Brain pericyte (primary cell): Measurements from ENCODE around the gene GPR27.

Source experiments
- DNase-seq: peaks from one replicate; pipeline ENCODE4 v3.0.0-alpha.2; 2012; ENCODE audit warnings: low read depth, low spot score

GPR27 gene

DNA sequence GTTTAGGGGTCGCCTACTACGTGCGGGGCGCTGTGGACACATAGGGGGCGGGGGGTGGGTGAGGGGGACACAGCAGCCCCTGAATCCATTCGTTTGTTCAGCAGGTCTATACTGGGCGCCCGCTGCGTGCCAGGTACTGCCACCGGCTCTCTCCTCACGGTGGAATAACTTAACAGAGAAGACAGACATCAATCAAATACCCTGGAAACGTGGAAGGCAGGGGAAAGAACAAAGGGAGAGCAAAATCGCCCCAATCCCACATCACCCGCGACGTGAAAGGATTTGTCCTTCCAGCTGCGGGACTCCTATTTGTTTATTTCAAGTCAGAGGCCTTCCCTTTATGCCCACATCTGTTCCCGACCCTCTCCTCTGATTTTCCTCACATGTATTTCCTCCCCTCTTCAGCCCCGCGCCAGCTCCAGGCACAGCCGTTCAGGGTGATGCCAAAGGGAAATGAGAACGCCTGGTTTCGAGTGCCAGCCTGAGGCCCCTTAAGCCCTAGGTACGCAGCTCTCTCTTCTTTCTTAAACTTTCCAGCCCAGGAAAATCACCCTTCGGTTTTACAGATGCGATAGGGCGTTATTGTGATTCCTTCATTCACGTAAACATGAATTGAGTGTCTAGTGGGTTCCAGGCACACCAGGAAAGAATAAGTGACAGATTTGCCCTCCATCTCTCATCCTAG is 32.0 kb downstream of the GPR27 start:
- DNase-seq = no peak

GRCh38 chr3:71786217-71786549 is 32.5 kb downstream of the GPR27 start:
- DNase-seq = no peak

- DNase-seq = no peak
Observed at GRCh38 chr3:71786551-71786950, 32.9 kb downstream of the GPR27 start.

- no peak for DNase-seq
Observed at GRCh38 chr3:71787851-71788405, 34.3 kb downstream of the GPR27 start.

DNA sequence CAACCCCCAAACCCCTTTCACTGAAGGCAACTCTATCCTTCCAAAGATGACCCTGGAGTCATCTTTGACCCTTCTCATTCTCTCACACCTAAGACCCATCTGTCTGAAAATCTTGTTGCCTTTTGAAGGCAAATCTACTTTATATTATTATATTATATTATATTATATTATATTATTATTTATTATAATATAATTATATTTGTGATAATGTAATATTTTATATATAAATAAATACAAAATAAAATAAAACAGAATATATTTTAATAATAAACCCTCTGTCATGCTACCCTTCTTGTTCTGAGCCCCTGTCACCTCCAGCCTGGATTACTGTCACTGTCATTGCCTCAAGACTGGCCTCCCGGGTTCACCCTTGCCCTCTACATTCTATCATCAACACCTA is 36.3 kb downstream of the GPR27 start:
- no peak for DNase-seq

DNA sequence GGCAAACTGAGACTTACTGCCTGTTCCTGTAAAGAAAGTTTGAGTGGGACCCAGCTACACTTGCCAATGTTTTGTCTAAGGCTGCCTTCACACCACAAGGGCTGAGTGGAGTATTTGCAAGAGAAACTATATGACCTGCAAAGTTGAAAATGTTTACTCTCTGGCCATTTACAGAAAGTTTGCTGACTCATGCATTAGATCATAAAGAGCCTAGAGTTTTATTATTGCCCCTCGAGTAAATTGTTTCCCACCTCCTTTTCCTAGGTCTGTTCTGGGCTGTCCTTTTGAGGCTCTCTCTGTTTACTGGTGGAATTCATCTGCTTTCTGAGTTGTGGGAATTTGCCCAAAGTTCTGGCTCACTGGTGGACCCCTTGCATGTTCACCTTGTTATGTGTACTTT is 38.0 kb downstream of the GPR27 start:
- DNase-seq = no peak

DNA sequence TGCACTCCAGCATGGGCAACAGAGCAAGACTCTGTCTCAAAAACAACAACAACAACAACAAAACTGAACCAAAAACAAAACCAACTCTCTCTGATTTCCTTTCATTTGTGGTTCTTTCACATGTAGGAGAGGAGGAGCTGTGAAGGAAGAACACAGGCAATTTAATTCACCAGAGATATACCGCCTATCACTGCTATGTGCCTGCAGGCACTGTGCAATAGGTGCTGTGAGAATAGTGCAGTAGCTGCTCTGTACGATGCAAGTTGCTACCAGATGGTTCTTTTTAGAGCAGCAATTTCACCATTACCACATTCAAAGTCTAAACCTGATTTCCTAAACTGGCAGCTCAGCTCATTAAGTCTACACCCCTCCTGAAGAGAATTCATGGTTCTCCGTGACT is 42.6 kb downstream of the GPR27 start:
- DNase-seq = no peak

- DNase-seq = no peak
Observed at GRCh38 chr3:71797455-71797854, 43.8 kb downstream of the GPR27 start.

- DNase-seq = no peak
Observed at GRCh38 chr3:71800023-71800422, 46.4 kb downstream of the GPR27 start.

DNA sequence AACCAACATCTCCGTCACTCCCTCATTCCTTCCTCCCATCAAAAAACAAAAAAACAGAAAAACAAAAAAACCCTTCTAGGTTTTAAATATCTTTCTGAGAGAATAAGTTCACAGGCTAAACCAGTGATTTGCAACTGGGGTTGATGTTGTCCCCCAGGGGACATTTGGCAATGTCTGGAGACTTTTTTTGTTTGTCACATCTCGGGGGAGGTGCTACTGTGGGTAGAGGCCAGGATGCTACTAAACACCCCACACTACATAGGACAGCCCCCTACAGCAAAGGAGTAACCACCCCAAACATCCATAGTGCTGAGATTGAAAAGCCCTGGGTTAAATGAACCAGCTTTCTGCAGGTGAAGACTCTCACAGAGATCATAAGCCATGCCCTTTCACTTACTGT is 48.3 kb downstream of the GPR27 start:
- no peak for DNase-seq

DNA sequence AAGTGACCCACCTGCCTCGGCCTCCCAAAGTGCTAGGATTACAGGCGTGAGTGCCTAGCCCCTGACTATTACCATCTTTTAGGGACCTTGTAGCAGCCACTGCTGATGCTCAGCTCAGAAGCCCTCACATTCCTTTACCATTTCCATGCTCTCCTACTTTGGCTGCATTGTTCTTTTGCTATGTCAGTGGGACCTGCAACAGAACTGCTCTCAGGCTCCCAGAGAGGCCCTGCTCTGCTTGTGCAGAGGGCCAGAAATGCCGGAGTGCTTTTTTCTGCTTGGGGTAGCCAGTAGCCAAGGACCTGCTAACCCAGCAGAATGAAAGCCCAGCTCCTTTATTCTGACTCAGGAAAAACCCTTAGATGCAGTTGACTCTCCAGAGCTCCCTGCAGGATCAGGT is 49.6 kb downstream of the GPR27 start:
- DNase-seq = no peak

GRCh38 chr3:71805199-71805598 is 51.5 kb downstream of the GPR27 start:
- no peak for DNase-seq

- DNase-seq = no peak
Observed at GRCh38 chr3:71805691-71806090, 52.0 kb downstream of the GPR27 start.
